ENCODE data around the gene NXPE3. TPM values are rescaled to one million over a fixed set of nuclear protein-coding genes. Genes with fewer than 3 reads are reported as not detected.

Gene NXPE3
- 8.2 and 11.3 TPM in 2 replicates for total RNA-seq

GRCh38 chr3:101779047-101779821 lies at the start of gene NXPE3:
TSS of gene NXPE3 (plus strand) at chr3:101779211. CDS start at chr3:101785597, 6,386 bp downstream.

GRCh38 chr3:101848754-101849713 lies 70.0 kb downstream of the NXPE3 start, which contains the start of gene NFKBIZ:
TSS of gene NFKBIZ (plus strand) at chr3:101849514. CDS start at chr3:101849629, 115 bp downstream.

Other genes with a start within 250 kb of the NXPE3 start
- gene TRMT10C, start 217.3 kb upstream of the NXPE3 start, total RNA-seq: 39.3 and 41.7 TPM in 2 replicates
- gene PCNP, start 205.0 kb upstream of the NXPE3 start, total RNA-seq: 140 and 163 TPM in 2 replicates
- 43.2 and 44.4 TPM in 2 replicates for gene ZBTB11, start 102.1 kb upstream of the NXPE3 start, total RNA-seq
- 962 and 2,625 TPM in 2 replicates for gene RPL24, start 92.5 kb upstream of the NXPE3 start, total RNA-seq
- gene CEP97, start 54.6 kb upstream of the NXPE3 start, total RNA-seq: 14.9 and 19.1 TPM in 2 replicates
- gene NFKBIZ, start 70.3 kb downstream of the NXPE3 start, total RNA-seq: 36.7 and 53.7 TPM in 2 replicates

Data from nasal cavity respiratory epithelium epithelial cell of viscerocranial mucosa (primary cell).